Measurements from ENCODE around the gene RAB27A. TPM values are rescaled to one million over a fixed set of nuclear protein-coding genes. Genes with fewer than 3 reads are reported as not detected.

Gene RAB27A
- total and polyA plus RNA-seq, 2 of the 8 experiments (the other 6 are each of a cell fraction or from before 2014, with no cell fraction given), result 2.3 to 6.5 TPM

GRCh38 chr15:55289011-55289745, 435 bp downstream of the RAB27A start (continued):
- TF ChIP-seq SIN3A (conservative IDR thresholded peaks at IDR 0.05 in 1 of 2, IDR thresholded peaks at IDR 0.05 in 1 of 2; ENCODE audit: low read depth in 1 of 2, low read length in 2 of 2) (peak; percentile 34 to 58; a peak in 1 of 4 replicates), SUZ12 (IDR thresholded peaks at IDR 0.05; ENCODE audit: low read length) (peak; percentile 39; the same call in 1 of the 2 replicates), YY1 (IDR thresholded peaks at IDR 0.05; ENCODE audit: low read depth, low read length) (no peak)
